NT2/D1 (cell line): ENCODE measurements around the gene PLCD1.

Experiments used
- SUZ12 ChIP-seq: IDR thresholded peaks from 2 replicates; pipeline ENCODE4 v1.6.1; 2011; ENCODE audit not compliant: insufficient read length, insufficient read depth; ENCODE audit errors: extremely low read depth
- YY1 ChIP-seq: IDR thresholded peaks from 2 replicates; pipeline ENCODE4 v1.6.1; 2011; ENCODE audit not compliant: insufficient read length, insufficient read depth
- ZNF274 ChIP-seq: IDR thresholded peaks from 2 replicates; pipeline ENCODE4 v1.6.1; 2011; ENCODE audit warnings: mild to moderate bottlenecking, low read depth, low read length

- no peak for TF ChIP-seq ZNF274
- no peak for TF ChIP-seq YY1
- TF ChIP-seq SUZ12: no peak
Measured at GRCh38 chr3:38049358-38050126, 20.1 kb upstream of the PLCD1 start.
